Measurements from ENCODE around the gene PQBP1.

PQBP1 gene

DNA sequence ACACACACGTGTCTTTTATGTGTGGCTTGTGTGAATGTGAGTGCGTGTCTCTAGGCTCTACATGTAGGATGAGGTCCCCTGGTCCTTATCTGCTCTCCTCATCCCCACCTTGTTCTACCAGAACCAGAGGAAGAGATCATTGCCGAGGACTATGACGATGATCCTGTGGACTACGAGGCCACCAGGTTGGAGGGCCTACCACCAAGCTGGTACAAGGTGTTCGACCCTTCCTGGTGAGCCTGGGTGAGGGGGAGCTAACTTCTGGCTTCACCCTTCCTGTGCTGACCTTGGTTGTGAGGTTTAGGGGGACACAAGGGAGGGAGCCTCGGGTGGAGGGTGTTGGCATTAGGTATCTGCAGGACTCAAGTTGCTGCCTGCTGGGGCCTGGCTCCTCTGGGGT is 3.3 kb downstream of the PQBP1 start:
- DNase-seq (ENCODE audit: low read depth in 1 of 2, low spot score in 1 of 2): no peak

DNA sequence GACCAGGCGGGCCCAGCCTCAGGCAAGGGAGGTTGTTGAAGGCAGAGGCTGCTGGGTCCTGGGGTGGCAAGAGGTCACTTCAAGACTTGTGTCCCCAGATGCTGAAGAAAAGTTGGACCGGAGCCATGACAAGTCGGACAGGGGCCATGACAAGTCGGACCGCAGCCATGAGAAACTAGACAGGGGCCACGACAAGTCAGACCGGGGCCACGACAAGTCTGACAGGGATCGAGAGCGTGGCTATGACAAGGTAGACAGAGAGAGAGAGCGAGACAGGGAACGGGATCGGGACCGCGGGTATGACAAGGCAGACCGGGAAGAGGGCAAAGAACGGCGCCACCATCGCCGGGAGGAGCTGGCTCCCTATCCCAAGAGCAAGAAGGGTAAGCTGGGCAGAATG is 4.4 kb downstream of the PQBP1 start:
- no peak for DNase-seq (ENCODE audit: low read depth in 1 of 2, low spot score in 1 of 2)

- no peak for DNase-seq (ENCODE audit: low read depth in 1 of 2, low spot score in 1 of 2)
These were observed 5.0 kb downstream of the PQBP1 start for GRCh38 chrX:48902776-48903175.

GRCh38 chrX:48903290-48903689 is 5.6 kb downstream of the PQBP1 start:
- DNase-seq (ENCODE audit: low read depth in 1 of 2, low spot score in 1 of 2): no peak

DNA sequence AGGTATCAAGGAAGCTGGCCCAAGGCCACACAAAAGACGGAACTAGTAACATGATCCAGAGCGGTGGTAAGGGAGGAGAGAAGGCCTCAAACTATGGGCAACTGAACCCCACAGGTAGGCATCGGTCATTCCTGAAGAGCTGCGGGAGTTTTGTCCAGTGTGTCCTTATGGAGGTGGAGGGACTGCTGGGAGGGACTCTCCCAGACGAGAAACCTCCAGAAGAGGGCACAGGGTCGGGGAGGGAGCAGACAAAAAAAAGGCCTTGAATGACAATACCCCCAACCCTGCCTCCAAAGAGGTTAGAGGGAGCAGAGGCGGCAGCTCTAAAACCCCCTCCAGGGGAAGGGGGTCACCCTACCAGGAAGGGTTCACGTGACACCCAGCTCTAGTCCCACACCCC is 6.5 kb downstream of the PQBP1 start:
- DNase-seq (ENCODE audit: low read depth in 1 of 2, low spot score in 1 of 2): no peak

DNA sequence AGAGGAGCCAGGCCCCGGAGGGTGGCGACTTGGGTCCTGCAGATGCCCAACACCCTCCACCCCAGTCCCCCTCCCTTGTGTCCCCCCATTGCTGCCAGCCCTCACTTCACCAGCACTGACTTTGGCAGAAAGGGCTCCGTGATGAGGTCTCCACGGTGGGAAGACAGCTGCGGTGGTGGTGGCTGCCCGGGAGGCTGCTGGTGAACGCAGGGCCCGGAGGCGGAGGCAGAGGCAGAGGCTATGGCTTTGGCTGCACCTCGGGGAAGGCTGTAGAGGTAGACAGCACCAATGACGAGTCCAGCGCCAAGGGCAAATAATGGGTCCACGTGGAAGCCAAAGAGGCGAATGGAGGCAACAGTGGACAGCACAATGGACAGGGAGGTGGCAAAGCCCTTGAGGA is 6.9 kb downstream of the PQBP1 start:
- no peak for DNase-seq (ENCODE audit: low read depth in 1 of 2, low spot score in 1 of 2)

- DNase-seq (ENCODE audit: low read depth in 1 of 2, low spot score in 1 of 2): no peak
These were observed 7.5 kb downstream of the PQBP1 start for GRCh38 chrX:48905090-48905790.

DNA sequence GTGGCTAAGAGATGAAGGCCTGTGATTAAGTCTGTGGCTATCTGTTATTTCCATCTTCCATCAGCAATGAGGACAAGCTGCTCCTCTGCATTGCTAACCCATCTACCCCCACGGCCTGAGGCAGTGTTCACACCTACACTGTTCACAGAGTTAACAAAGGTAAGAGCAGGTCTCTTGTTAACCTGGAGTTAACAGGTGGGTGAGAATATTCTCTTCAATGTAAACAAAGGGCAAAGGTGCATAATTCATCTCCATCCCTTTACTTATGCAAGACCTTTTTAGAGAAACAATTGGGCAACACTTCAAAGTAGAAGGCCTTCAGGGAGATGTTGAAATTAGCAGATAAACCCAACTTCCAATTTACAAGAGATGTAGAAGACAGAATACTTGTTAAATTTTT is 10.9 kb downstream of the PQBP1 start:
- no peak for DNase-seq (ENCODE audit: low read depth in 1 of 2, low spot score in 1 of 2)

DNA sequence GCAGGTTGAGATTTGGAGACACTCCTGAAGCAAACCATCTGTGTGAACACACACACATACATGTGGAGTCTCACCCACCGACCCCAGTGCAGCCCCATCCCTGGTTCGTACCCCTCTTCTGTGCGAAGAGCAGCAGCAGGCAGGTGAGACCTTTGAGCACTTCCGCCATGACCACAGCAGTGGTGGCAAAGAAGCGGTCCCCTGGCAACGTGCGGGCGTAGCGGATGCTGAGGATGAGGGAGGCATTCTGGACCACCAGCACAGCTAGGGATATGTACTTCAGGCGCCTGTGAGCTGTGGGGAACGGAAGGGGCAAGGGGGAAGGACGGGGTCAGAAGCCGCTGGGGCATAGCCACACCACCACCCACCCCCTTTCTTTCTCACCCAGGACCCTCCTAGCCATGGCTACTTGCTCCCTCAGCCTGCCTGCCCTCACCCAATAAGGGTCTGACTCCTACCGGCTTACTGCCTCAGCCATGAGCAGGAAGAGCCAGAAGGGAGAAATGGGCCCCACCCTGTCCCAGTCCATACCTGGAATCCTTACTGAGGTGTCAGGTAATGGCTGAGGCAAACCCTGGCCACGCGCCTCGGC is 12.1 kb downstream of the PQBP1 start:
- no peak for DNase-seq (ENCODE audit: low read depth in 1 of 2, low spot score in 1 of 2)

GRCh38 chrX:48910926-48911411 is 13.2 kb downstream of the PQBP1 start:
- DNase-seq (ENCODE audit: low read depth in 1 of 2, low spot score in 1 of 2): no peak

- peak; percentile 74 to 78 for DNase-seq (ENCODE audit: low read depth in 1 of 2, low spot score in 1 of 2)
These were observed 13.9 kb downstream of the PQBP1 start, which contains the start of gene SLC35A2 for GRCh38 chrX:48911412-48912182. Gene SLC35A2, minus strand, starts transcription at chrX:48911646. Its CDS starts 10 bp downstream, at chrX:48911636.

GRCh38 chrX:48913605-48914366 is 16.1 kb downstream of the PQBP1 start:
- no peak for DNase-seq (ENCODE audit: low read depth in 1 of 2, low spot score in 1 of 2)

GRCh38 chrX:48914593-48915493 is 17.1 kb downstream of the PQBP1 start:
- DNase-seq (ENCODE audit: low read depth in 1 of 2, low spot score in 1 of 2): no peak

DNA sequence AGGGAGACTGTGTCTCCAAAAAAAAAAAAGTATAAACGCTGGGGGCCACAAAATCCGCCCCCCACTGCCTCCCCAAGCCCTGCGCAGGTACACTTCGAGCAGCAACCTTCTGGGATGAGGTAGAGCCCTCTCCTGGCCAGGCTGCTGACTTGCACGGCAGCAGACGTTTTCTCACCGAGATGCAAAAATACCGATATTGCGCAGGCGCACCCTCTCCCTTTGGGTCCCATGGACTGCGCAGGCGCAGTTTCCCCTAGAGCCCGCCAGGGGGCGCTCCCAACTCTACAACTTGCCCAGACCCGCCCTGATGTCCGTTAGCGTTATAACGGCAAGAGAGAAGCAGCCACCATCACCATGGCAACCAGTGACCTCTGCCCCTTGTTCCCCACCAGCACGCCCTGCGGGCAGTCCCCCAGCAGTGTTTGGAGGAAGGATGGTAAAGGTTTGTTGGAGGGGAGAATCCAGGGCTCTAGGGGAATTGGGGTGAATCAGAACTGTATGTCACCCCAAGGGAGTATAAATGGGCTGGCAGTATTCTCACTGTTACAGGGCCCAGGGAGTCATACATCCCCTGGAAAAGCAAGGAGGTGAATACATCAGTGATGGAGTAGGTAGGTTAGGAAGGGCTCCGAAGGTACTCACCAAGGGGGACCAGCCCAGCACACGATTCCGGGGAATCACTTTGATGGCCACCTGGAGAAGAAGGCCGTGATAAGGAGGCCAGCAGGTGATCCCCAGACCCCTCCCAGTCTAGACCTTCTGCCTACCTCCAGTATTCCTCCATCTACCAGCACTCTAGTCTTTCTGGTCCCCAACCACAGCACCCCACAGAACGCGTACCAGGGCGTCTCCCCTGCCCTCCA is 19.6 kb downstream of the PQBP1 start:
- peak; percentile 71 to 79 for DNase-seq (ENCODE audit: low read depth in 1 of 2, low spot score in 1 of 2)

DNA sequence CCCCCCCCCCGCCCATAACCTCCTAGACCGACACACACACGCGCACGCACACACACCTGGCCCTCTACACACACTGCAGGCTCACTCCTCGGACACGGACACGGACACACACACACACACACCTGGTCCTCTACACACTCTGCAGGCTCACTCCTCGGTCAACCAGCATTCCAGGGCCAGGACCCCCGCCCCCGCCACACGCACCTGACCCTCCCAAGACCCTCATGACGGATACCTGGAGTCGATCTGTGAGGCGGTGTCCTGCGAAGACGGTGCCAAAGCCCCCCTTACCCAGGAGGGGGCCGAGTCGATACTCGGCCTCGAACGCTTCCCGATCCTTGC is 20.5 kb downstream of the PQBP1 start:
- DNase-seq (ENCODE audit: low read depth in 1 of 2, low spot score in 1 of 2): no peak

GRCh38 chrX:48918643-48919340 is 21.1 kb downstream of the PQBP1 start, which contains the start of gene PIM2:
Gene PIM2, minus strand, starts transcription at chrX:48919024. Its CDS starts 190 bp downstream, at chrX:48918834.
- peak; percentile 77 to 87 for DNase-seq (ENCODE audit: low read depth in 1 of 2, low spot score in 1 of 2)

DNA sequence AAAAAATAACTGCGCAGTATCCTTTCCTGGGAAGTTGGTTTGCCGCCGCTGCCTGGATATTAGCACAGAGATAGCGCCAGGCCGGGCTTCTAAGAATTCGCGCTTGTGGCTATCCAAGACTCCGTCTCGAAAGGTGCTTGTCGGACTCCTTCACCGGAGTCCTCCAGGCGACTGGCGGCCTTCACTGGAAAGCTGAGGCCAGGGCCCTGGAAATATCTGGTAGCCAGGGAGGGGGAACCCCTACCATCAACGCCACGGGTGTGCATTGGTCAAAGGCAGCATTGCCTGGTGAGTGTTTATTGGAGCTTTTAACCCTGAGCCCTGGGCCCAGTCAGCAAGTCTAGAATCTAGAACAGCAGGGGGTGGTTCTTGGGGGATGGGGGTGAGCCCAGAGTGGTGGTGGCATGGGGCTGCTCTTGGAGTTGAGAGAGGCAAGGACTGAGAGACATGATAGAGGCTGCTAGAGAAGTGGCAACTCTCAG is 21.7 kb downstream of the PQBP1 start:
- DNase-seq (ENCODE audit: low read depth in 1 of 2, low spot score in 1 of 2): no peak

- DNase-seq (ENCODE audit: low read depth in 1 of 2, low spot score in 1 of 2): no peak
These were observed 22.4 kb downstream of the PQBP1 start for GRCh38 chrX:48919947-48920717.

Measured in activated T-helper 1 cell treated with anti-CD3 and anti-CD28 coated beads, Interleukin-2, amount 50 U/mL, for 16 hours (primary cell).